CD4-positive, CD25-positive, alpha-beta regulatory T cell (primary cell): ENCODE results near the gene BTN3A1. TPM values are rescaled to one million over a fixed set of nuclear protein-coding genes. Genes with fewer than 3 reads are reported as not detected.
A peak's percentile ranks its signal among the peaks of the same experiment; 100 is the strongest.
"Not testable (repeated sequence)": the region's sequence is repeated elsewhere in the genome, so short reads cannot be mapped to it uniquely, and the experiment has no call there.

Experiments
- ATAC-seq, 2 donors: fragments of 150-1000 bp; cut with Tn5 transposase; one replicate each; pipeline ENCODE4 v1.10.0; 2021; ENCODE audit warnings: low read depth in 2 of 2, moderate number of reproducible peaks in 2 of 2, moderate library complexity in 1 of 2
- DNase-seq, 3 donors: peaks; one replicate each; pipeline versions ENCODE4 v3.0.0 to v3.0.0-alpha.2; 2012 to 2022; ENCODE audit warnings: mixed read lengths in 1 of 3
- H3K27ac ChIP-seq: one replicate; pipeline ENCODE4 v1.7.0; 2013; ENCODE audit warnings: mild to moderate bottlenecking, low read length; ENCODE audit not compliant: insufficient read depth, poor library complexity, severe bottlenecking
- H3K27me3 ChIP-seq: one replicate; pipeline ENCODE4 v1.7.0; 2013; ENCODE audit warnings: low read length; ENCODE audit not compliant: control insufficient read depth, insufficient read depth
- H3K36me3 ChIP-seq: one replicate; pipeline ENCODE4 v1.7.0; 2013; ENCODE audit warnings: mild to moderate bottlenecking, low read length, moderate library complexity; ENCODE audit not compliant: control insufficient read depth, insufficient read depth
- H3K4me1 ChIP-seq: 2 replicates; pipeline ENCODE4 v1.7.0; 2013; ENCODE audit warnings: mild to moderate bottlenecking, low read length; ENCODE audit not compliant: insufficient read depth, control insufficient read depth, poor library complexity, severe bottlenecking
- H3K4me3 ChIP-seq: one replicate; pipeline ENCODE4 v1.7.0; 2013; ENCODE audit warnings: low read depth, mild to moderate bottlenecking, low read length, moderate library complexity
- H3K9me3 ChIP-seq, 2 experiments: 1 replicate in 1 of 2; 2 replicates in 1 of 2; pipeline ENCODE4 v1.7.0; 2013; ENCODE audit warnings: low read length in 2 of 2, mild to moderate bottlenecking in 1 of 2, moderate library complexity in 1 of 2; ENCODE audit not compliant: control insufficient read depth in 2 of 2
- H3K27ac Mint-ChIP-seq, 3 donors: one replicate each; pipeline ENCODE4 v1.8.0; 2020 to 2022; ENCODE audit warnings: mild to moderate bottlenecking in 3 of 3, mixed read lengths in 3 of 3, moderate library complexity in 2 of 3
- H3K27me3 Mint-ChIP-seq: one replicate; pipeline ENCODE4 v1.8.0; 2022; ENCODE audit warnings: mild to moderate bottlenecking, mixed read lengths
- H3K36me3 Mint-ChIP-seq: one replicate; pipeline ENCODE4 v1.8.0; 2020; ENCODE audit warnings: mixed read lengths
- H3K4me1 Mint-ChIP-seq, 4 donors: one replicate each; pipeline ENCODE4 v1.8.0; 2020 to 2022; ENCODE audit warnings: mixed read lengths in 4 of 4, mild to moderate bottlenecking in 1 of 4
- H3K4me3 Mint-ChIP-seq, 4 donors: one replicate each; pipeline ENCODE4 v1.8.0; 2020 to 2022; ENCODE audit warnings: mild to moderate bottlenecking in 4 of 4, mixed read lengths in 4 of 4, moderate library complexity in 3 of 4
- H3K9me3 Mint-ChIP-seq, 7 donors: one replicate each; pipeline ENCODE4 v1.8.0; 2020 to 2022; ENCODE audit warnings: mixed read lengths in 7 of 7, mild to moderate bottlenecking in 3 of 7, moderate library complexity in 2 of 7
- polyA plus RNA-seq, 4 donors: library from polyadenylated mRNA; unstranded; fragments of 300-500 nt; fragmentation: Illumina TruSeq; gene quantifications; one replicate each; pipeline ENCODE4 v1.2.3, GENCODE V29; 2021
- total RNA-seq: library from RNA; stranded (reverse); gene quantifications from one replicate; pipeline ENCODE4 v1.2.3, GENCODE V29; 2022

The BTN3A1 gene
- total and polyA plus RNA-seq, 5 donors from 2014 or later, result 67.4 to 279 (median 72.0) TPM

DNA sequence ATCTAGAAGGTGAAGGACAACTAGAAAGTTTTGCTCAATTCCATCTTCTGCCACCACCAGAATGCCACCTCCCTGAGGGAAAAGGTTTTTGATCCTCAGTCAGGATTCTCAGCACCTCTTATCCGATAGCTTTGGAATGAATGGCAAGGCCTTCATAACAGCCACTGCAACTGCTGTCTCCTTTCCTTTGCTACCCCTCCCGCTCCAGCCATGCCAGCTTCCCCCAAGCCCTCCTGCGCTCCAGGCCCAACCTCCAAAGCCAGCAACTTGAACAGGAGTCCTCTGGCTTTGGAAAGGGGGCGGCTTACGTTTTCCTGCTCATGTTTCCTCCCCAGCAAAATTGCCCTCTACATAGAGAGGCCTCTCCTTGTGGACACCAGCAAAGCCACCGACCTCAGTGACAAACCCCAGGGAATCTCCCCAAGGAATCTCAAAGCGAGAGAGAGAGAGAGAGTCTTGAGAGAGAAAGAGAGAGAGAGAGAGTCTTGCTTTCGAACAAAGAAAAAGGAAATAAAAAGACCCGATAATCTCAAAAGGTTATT lies 55.3 kb downstream of the BTN3A1 start:
- DNase-seq (peak in 1 of 3 donors; percentile 12), ATAC-seq (peak in 1 of 2 donors; percentile 6)
- H3K4me3 Mint-ChIP-seq, result peak overlapping the region; percentile 92 to 99 (median 96)
- peaks cover 44% of the 10 kb centered on the region for H3K4me1 ChIP-seq
- no peaks in the 10 kb centered on the region for H3K9me3 Mint-ChIP-seq
- peaks cover 31% of the 10 kb centered on the region for H3K36me3 ChIP-seq
- peak overlapping the region; percentile 88 for H3K27ac ChIP-seq
- H3K36me3 Mint-ChIP-seq, result peaks cover 36% of the 10 kb centered on the region
- H3K27ac Mint-ChIP-seq, result peak overlapping the region; percentile 94 to 98 (median 97)
- no peaks in the 10 kb centered on the region for H3K27me3 ChIP-seq
- H3K4me3 ChIP-seq, result peak overlapping the region; percentile 99
- H3K27me3 Mint-ChIP-seq, result no peaks in the 10 kb centered on the region
- H3K9me3 ChIP-seq, result no peaks in the 10 kb centered on the region
- peaks cover 11 to 65% (median 45%) of the 10 kb centered on the region in 4 donors for H3K4me1 Mint-ChIP-seq

GRCh38 chr6:26457806-26458688 lies 56.0 kb downstream of the BTN3A1 start, which contains the start of gene BTN2A1:
Gene BTN2A1 (plus strand): TSS chr6:26457955. CDS start chr6:26458637, 682 bp downstream.
- H3K36me3 ChIP-seq, result peaks cover 35% of the 10 kb centered on the region
- peak within 1 kb of the TSS; percentile 88 for H3K27ac ChIP-seq
- DNase-seq (peak; percentile 75 to 90 (median 81)), ATAC-seq (peak; percentile 94 to 96)
- Mint-ChIP-seq H3K4me1 (peaks cover 16 to 72% (median 50%) of the 10 kb centered on the region in 4 donors), H3K4me3 (peak within 1 kb of the TSS; percentile 92 to 99 (median 96)), H3K9me3 (no peaks in the 10 kb centered on the region), H3K36me3 (peaks cover 38% of the 10 kb centered on the region), H3K27me3 (no peaks in the 10 kb centered on the region), H3K27ac (peak within 1 kb of the TSS; percentile 94 to 98 (median 97))
- no peaks in the 10 kb centered on the region for H3K9me3 ChIP-seq
- no peaks in the 10 kb centered on the region for H3K27me3 ChIP-seq
- peak within 1 kb of the TSS; percentile 99 for H3K4me3 ChIP-seq
- H3K4me1 ChIP-seq, result peaks cover 44% of the 10 kb centered on the region

GRCh38 chr6:26459023-26459810 lies 57.1 kb downstream of the BTN3A1 start:
- Mint-ChIP-seq H3K4me3 (peak overlapping the region; percentile 84 to 99 (median 92)), H3K27me3 (no peaks in the 10 kb centered on the region), H3K9me3 (no peaks in the 10 kb centered on the region), H3K4me1 (peaks cover 21 to 78% (median 55%) of the 10 kb centered on the region in 4 donors), H3K27ac (peak overlapping the region in 2 of 3 donors; percentile 87 to 97), H3K36me3 (peaks cover 49% of the 10 kb centered on the region)
- Histone ChIP-seq H3K4me3 (peak overlapping the region; percentile 99), H3K27me3 (no peaks in the 10 kb centered on the region), H3K27ac (peak overlapping the region; percentile 88), H3K9me3 (no peaks in the 10 kb centered on the region), H3K4me1 (peaks cover 44% of the 10 kb centered on the region), H3K36me3 (peaks cover 47% of the 10 kb centered on the region)
- no peak for DNase-seq
- no peak for ATAC-seq

- H3K27ac ChIP-seq, result peak overlapping the region; percentile 20
- ATAC-seq, DNase-seq, H3K9me3 Mint-ChIP-seq, H3K27me3 Mint-ChIP-seq, H3K9me3 ChIP-seq, H3K27me3 ChIP-seq: not testable (repeated sequence)
- H3K4me1 ChIP-seq, result peaks cover 44% of the 10 kb centered on the region
- Mint-ChIP-seq H3K27ac (peak overlapping the region in 2 of 3 donors; percentile 48 to 59), H3K4me1 (peaks cover 26 to 80% (median 59%) of the 10 kb centered on the region in 4 donors), H3K4me3 (peak overlapping the region; percentile 84 to 99 (median 92)), H3K36me3 (peaks cover 58% of the 10 kb centered on the region)
- H3K36me3 ChIP-seq, result peaks cover 68% of the 10 kb centered on the region
- peak overlapping the region; percentile 99 for H3K4me3 ChIP-seq
Observed at GRCh38 chr6:26461353-26461752, 59.3 kb downstream of the BTN3A1 start.

DNA sequence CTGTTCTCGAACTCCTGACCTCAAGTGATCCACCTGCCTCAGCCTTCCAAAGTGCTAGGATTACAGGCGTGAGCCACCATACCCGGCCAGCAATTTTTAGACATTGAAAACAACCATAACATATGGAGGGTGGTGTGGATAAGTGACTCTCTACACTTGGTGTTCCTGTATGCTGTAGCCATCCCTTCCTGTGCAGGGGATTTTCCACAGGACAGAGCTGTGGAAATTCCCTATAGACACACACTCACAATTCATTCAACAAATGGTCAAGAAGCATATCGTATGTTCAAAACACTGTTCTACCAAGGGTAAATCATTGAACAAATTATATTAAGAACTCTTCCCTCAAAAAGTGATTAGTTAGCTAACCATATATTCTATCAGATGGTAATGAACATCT lies 61.9 kb downstream of the BTN3A1 start:
- Mint-ChIP-seq H3K4me1 (peaks cover 19 to 62% (median 54%) of the 10 kb centered on the region in 4 donors), H3K27ac (peak overlapping the region; percentile 31 to 80 (median 57)), H3K4me3 (peak overlapping the region in 1 of 4 donors; percentile 15), H3K27me3 (no peaks in the 10 kb centered on the region), H3K36me3 (peaks cover 81% of the 10 kb centered on the region), H3K9me3 (peaks cover 0 to 1% (median 0%) of the 10 kb centered on the region in 7 donors)
- no peak overlapping the region for H3K27ac ChIP-seq
- no peaks in the 10 kb centered on the region for H3K9me3 ChIP-seq
- H3K27me3 ChIP-seq, result no peaks in the 10 kb centered on the region
- no peak overlapping the region for H3K4me3 ChIP-seq
- peaks cover 91% of the 10 kb centered on the region for H3K36me3 ChIP-seq
- ATAC-seq, result no peak
- no peak for DNase-seq
- H3K4me1 ChIP-seq, result peaks cover 33% of the 10 kb centered on the region

DNA sequence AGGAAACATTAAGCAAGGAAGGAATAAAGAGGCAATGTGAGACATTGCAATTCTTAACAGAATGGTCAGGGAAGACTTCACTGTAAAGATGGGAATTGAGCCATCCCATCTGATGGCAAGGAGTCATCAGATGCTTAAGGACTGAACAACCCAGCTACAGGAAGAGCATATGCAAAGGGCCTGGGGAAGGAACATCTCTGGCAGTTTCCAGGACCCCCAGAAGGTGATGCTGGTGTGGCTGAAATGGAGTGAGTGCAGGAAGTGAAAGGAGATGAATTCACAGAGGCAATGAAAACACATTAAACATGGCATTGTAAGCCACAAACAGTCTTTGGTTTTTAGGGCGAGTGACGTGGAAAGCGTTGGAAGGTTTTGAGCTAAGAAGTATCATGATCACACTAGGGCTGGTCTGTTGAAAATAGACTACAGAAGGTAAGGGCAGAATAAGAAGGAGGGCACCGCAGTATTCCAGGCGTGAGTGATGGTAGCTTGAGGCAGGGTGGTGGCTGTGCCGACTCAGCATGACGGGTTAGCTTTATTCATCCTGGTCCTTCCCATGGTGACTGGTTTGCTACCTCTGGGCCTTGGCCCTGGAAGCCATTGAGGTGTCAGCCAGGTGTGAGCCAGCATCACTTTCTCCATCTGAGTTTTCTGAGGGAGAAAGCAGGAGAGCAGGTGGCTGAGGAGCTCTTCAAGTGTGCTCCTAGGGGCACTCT lies 62.5 kb downstream of the BTN3A1 start:
- H3K4me1 ChIP-seq, result peaks cover 27% of the 10 kb centered on the region
- peak overlapping the region in 2 of 3 donors; percentile 80 to 89 for H3K27ac Mint-ChIP-seq
- peaks cover 19 to 57% (median 50%) of the 10 kb centered on the region in 4 donors for H3K4me1 Mint-ChIP-seq
- ATAC-seq (no peak), DNase-seq (no peak)
- H3K9me3 Mint-ChIP-seq, result peaks cover 0 to 1% (median 0%) of the 10 kb centered on the region in 7 donors
- no peaks in the 10 kb centered on the region for H3K27me3 Mint-ChIP-seq
- peaks cover 89% of the 10 kb centered on the region for H3K36me3 ChIP-seq
- H3K27ac ChIP-seq, result no peak overlapping the region
- no peaks in the 10 kb centered on the region for H3K9me3 ChIP-seq
- no peak overlapping the region for H3K4me3 ChIP-seq
- peak overlapping the region in 1 of 4 donors; percentile 15 for H3K4me3 Mint-ChIP-seq
- no peaks in the 10 kb centered on the region for H3K27me3 ChIP-seq
- H3K36me3 Mint-ChIP-seq, result peaks cover 79% of the 10 kb centered on the region
